BLaER1 (cell line): ENCODE data around the gene CNOT6.
"Not testable (repeated sequence)": the region's sequence is repeated elsewhere in the genome, so short reads cannot be mapped to it uniquely, and the experiment has no call there.

ENCODE experiments used
- H3K27ac ChIP-seq: shearing (Covaris generic); formaldehyde crosslinking; 2 replicates; pipeline ENCODE4 v1.8.1; 2022
- H3K27me3 ChIP-seq: shearing (Covaris generic); formaldehyde crosslinking; 2 replicates; pipeline ENCODE4 v1.8.1; 2022
- H3K36me3 ChIP-seq: shearing (Covaris generic); formaldehyde crosslinking; 2 replicates; pipeline ENCODE4 v1.8.1; 2022
- H3K4me1 ChIP-seq: shearing (Covaris generic); formaldehyde crosslinking; 2 replicates; pipeline ENCODE4 v1.8.1; 2022
- H3K4me2 ChIP-seq: shearing (Covaris generic); formaldehyde crosslinking; 2 replicates; pipeline ENCODE4 v1.8.1; 2022
- H3K4me3 ChIP-seq: shearing (Covaris generic); formaldehyde crosslinking; 2 replicates; pipeline ENCODE4 v1.8.1; 2022
- H3K9ac ChIP-seq: shearing (Covaris generic); formaldehyde crosslinking; 2 replicates; pipeline ENCODE4 v1.8.1; 2022
- H3K9me3 ChIP-seq: shearing (Covaris generic); formaldehyde crosslinking; 2 replicates; pipeline ENCODE4 v1.8.1; 2022
- H4K20me1 ChIP-seq: shearing (Covaris generic); formaldehyde crosslinking; 2 replicates; pipeline ENCODE4 v1.8.1; 2022
- Cebpa-rat ChIP-seq: shearing (Covaris generic); IDR thresholded peaks from 2 replicates; pipeline ENCODE4 v1.8.1; 2022

The CNOT6 gene

DNA sequence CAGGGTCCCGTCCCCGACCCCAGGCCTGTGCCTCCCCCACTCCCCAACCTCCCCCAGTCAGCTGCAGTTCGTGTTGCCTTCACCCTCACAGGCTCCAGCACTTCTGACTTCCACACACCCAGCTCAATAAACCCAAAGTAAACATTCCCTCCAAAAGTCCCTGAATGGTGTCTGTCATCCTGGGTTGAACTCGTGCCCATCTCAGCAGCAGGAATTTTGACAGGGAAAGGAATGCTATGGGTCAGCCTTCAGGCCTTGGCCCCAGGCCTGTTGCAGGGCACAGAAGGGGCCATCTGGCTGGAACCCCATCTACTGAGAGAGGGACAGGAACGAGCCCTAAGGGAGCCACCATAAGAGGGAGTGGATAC lies 29.6 kb upstream of the CNOT6 start:
- Histone ChIP-seq H3K4me3 (no peak overlapping the region), H3K27me3 (no peaks in the 10 kb centered on the region), H3K27ac (no peak overlapping the region), H3K36me3 (no peaks in the 10 kb centered on the region), H3K9me3 (peaks cover 4% of the 10 kb centered on the region; the same call in 1 of the 2 replicates), H4K20me1 (no peaks in the 10 kb centered on the region), H3K9ac (no peak overlapping the region), H3K4me2 (no peak overlapping the region), H3K4me1 (no peaks in the 10 kb centered on the region)
- no peak for TF ChIP-seq Cebpa-rat

GRCh38 chr5:180465052-180465451 lies 29.1 kb upstream of the CNOT6 start:
- H3K9ac ChIP-seq, H3K4me2 ChIP-seq, H3K4me1 ChIP-seq, H3K4me3 ChIP-seq, H3K27ac ChIP-seq, H3K27me3 ChIP-seq, H3K9me3 ChIP-seq, H4K20me1 ChIP-seq, H3K36me3 ChIP-seq: not testable (repeated sequence)

- Histone ChIP-seq H3K36me3 (no peaks in the 10 kb centered on the region), H3K4me1 (0 out of 2 replicates have a peak, but pooled peaks cover 4% of the 10 kb centered on the region), H3K9me3 (peaks cover 4% of the 10 kb centered on the region; the same call in 1 of the 2 replicates), H3K27me3 (no peaks in the 10 kb centered on the region), H3K27ac (no peak overlapping the region), H3K4me3 (no peak overlapping the region), H3K9ac (no peak overlapping the region), H4K20me1 (no peaks in the 10 kb centered on the region), H3K4me2 (no peak overlapping the region)
- TF ChIP-seq Cebpa-rat = no peak
Observed at GRCh38 chr5:180466316-180466715, 27.9 kb upstream of the CNOT6 start.

GRCh38 chr5:180467028-180467975 lies 26.9 kb upstream of the CNOT6 start:
- H3K9ac ChIP-seq = no peak overlapping the region

GRCh38 chr5:180467989-180468731 lies 26.0 kb upstream of the CNOT6 start:
- peaks cover 4% of the 10 kb centered on the region; the same call in 1 of the 2 replicates for H3K9me3 ChIP-seq
- no peaks in the 10 kb centered on the region for H4K20me1 ChIP-seq
- H3K4me1 ChIP-seq = 0 out of 2 replicates have a peak, but pooled peaks cover 4% of the 10 kb centered on the region
- no peak for TF ChIP-seq Cebpa-rat
- no peak overlapping the region for H3K4me2 ChIP-seq
- H3K9ac ChIP-seq = no peak overlapping the region
- H3K36me3 ChIP-seq = no peaks in the 10 kb centered on the region
- H3K27me3 ChIP-seq = no peaks in the 10 kb centered on the region
- no peak overlapping the region for H3K4me3 ChIP-seq
- no peak overlapping the region for H3K27ac ChIP-seq

More at GRCh38 chr5:180467028-180467975, 26.9 kb upstream of the CNOT6 start:
- no peak for TF ChIP-seq Cebpa-rat
- Histone ChIP-seq H4K20me1 (no peaks in the 10 kb centered on the region), H3K4me3 (no peak overlapping the region), H3K27ac (no peak overlapping the region), H3K4me2 (no peak overlapping the region), H3K4me1 (0 out of 2 replicates have a peak, but pooled peaks cover 4% of the 10 kb centered on the region), H3K9me3 (peaks cover 4% of the 10 kb centered on the region; the same call in 1 of the 2 replicates), H3K36me3 (no peaks in the 10 kb centered on the region), H3K27me3 (no peaks in the 10 kb centered on the region)

GRCh38 chr5:180468732-180469585 lies 25.2 kb upstream of the CNOT6 start:
- Histone ChIP-seq H3K36me3 (no peaks in the 10 kb centered on the region), H3K4me2 (no peak overlapping the region), H3K4me1 (0 out of 2 replicates have a peak, but pooled peaks cover 4% of the 10 kb centered on the region), H4K20me1 (no peaks in the 10 kb centered on the region), H3K27ac (no peak overlapping the region), H3K9ac (no peak overlapping the region), H3K4me3 (no peak overlapping the region), H3K9me3 (peaks cover 4% of the 10 kb centered on the region; the same call in 1 of the 2 replicates), H3K27me3 (no peaks in the 10 kb centered on the region)
- TF ChIP-seq Cebpa-rat = no peak

- Histone ChIP-seq H3K36me3 (no peaks in the 10 kb centered on the region), H4K20me1 (no peaks in the 10 kb centered on the region), H3K9me3 (peaks cover 4% of the 10 kb centered on the region; the same call in 1 of the 2 replicates), H3K9ac (no peak overlapping the region), H3K4me1 (0 out of 2 replicates have a peak, but pooled peaks cover 4% of the 10 kb centered on the region), H3K27ac (no peak overlapping the region), H3K4me3 (no peak overlapping the region), H3K27me3 (no peaks in the 10 kb centered on the region), H3K4me2 (no peak overlapping the region)
- no peak for TF ChIP-seq Cebpa-rat
Observed at GRCh38 chr5:180469586-180469865, 24.7 kb upstream of the CNOT6 start.

DNA sequence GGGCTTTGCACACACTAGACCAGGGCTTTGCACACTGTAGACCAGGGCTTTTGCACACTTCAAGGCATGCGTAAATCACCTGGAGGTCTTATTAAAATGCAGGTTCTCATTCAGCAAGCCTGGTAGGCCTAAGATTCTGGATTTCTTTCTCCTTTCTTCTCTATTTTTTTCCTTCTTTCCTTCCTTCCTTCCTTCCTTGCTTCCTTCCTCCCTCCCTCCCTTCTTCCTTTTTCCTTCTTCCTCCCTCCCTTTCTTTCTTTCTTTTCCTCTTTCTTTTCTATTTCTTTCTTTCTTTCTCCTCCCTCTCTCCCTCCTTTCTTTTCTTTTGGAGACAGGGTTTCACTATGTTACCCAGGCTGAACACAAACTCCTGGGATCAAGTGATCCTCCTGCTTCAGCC lies 24.3 kb upstream of the CNOT6 start:
- no peak overlapping the region for H3K4me3 ChIP-seq
- H4K20me1 ChIP-seq = no peaks in the 10 kb centered on the region
- no peak overlapping the region for H3K4me2 ChIP-seq
- H3K36me3 ChIP-seq = no peaks in the 10 kb centered on the region
- no peaks in the 10 kb centered on the region for H3K27me3 ChIP-seq
- H3K4me1 ChIP-seq = 0 out of 2 replicates have a peak, but pooled peaks cover 4% of the 10 kb centered on the region
- no peak overlapping the region for H3K27ac ChIP-seq
- no peak for TF ChIP-seq Cebpa-rat
- H3K9me3 ChIP-seq = peaks cover 3% of the 10 kb centered on the region; the same call in 1 of the 2 replicates
- H3K9ac ChIP-seq = no peak overlapping the region

DNA sequence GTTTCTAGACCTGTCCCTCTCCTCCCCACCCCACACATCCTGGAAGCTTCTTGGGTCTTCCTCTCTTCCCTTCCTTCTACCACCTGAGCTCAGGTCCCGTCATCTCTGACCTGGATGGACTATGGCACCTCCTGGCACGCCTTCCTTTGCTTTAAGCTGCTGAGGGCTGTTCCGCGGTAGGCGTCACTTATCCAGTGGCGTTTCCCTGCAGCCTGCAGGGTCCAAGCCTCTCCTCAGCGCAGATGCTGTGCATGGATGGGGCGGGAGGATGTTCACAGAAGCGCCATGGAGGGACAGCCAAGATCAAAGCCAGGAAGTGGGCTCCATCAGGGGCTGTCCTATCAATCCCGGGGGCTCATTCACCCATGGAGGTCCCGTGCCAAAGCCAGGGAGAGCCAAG lies 23.8 kb upstream of the CNOT6 start:
- Histone ChIP-seq H3K9me3 (no peaks in the 10 kb centered on the region), H3K36me3 (no peaks in the 10 kb centered on the region), H3K4me2 (no peak overlapping the region), H3K4me3 (no peak overlapping the region), H3K9ac (no peak overlapping the region), H3K4me1 (0 out of 2 replicates have a peak, but pooled peaks cover 4% of the 10 kb centered on the region), H3K27ac (no peak overlapping the region), H3K27me3 (no peaks in the 10 kb centered on the region), H4K20me1 (no peaks in the 10 kb centered on the region)
- no peak for TF ChIP-seq Cebpa-rat
